Left ventricle myocardium inferior (tissue), 1 donor: ENCODE measurements around the gene ASB15. TPM values are rescaled to one million over a fixed set of nuclear protein-coding genes. Genes with fewer than 3 reads are reported as not detected.
A peak's percentile ranks its signal among the peaks of the same experiment; 100 is the strongest.

ENCODE experiments used
- DNase-seq: peaks from one replicate; pipeline ENCODE4 v3.0.0-alpha.2; 2020
- H3K27ac ChIP-seq: fragments of 200-600 bp; replicated peaks from 2 replicates; pipeline ENCODE4 v1.8.0; 2021
- H3K27me3 ChIP-seq: fragments of 200-600 bp; 2 replicates; pipeline ENCODE4 v1.8.0; 2021; ENCODE audit warnings: low read depth
- H3K36me3 ChIP-seq: fragments of 200-600 bp; 2 replicates; pipeline ENCODE4 v1.8.0; 2021
- H3K4me1 ChIP-seq: fragments of 200-600 bp; 2 replicates; pipeline ENCODE4 v1.8.0; 2021
- H3K4me3 ChIP-seq: fragments of 200-600 bp; 2 replicates; pipeline ENCODE4 v1.8.0; 2021; ENCODE audit warnings: mild to moderate bottlenecking, moderate library complexity
- H3K9me3 ChIP-seq: fragments of 200-600 bp; replicated peaks from 2 replicates; pipeline ENCODE4 v1.8.0; 2021
- CTCF ChIP-seq: fragments of 200-600 bp; IDR thresholded peaks from 2 replicates; pipeline ENCODE4 v1.8.0; 2021; ENCODE audit warnings: antibody characterized with exemption, mild to moderate bottlenecking, borderline replicate concordance
- intact Hi-C: fragments of 100-400 bp; cut with micrococcal nuclease; formaldehyde crosslinking; loops from one replicate; pipeline ENCODE4 v1.11.0; 2022
- total RNA-seq: library from RNA; stranded (reverse); fragmentation: NEBNext Ultra II Directional; extraction: Animal tissue kit (Norgen Biotek cat#: 25700); gene quantifications from one replicate; pipeline ENCODE4 v1.2.1, GENCODE V29; 2021
- donor health status: DM: no; HTN: yes; CAD: no; lungs with severe emphysema.

Gene ASB15
- total RNA-seq, 1 donor from 2014 or later = 76.8 TPM

- no peaks in the 10 kb centered on the region for H3K27me3 ChIP-seq
- no peaks in the 10 kb centered on the region for H3K36me3 ChIP-seq
- no peak for TF ChIP-seq CTCF
- H3K9me3 ChIP-seq = no peaks in the 10 kb centered on the region
- peak overlapping the region; percentile 51 for H3K27ac ChIP-seq
- DNase-seq = no peak
- intact Hi-C loops = no loop called here
- peaks cover 46% of the 10 kb centered on the region for H3K4me1 ChIP-seq
- no peak overlapping the region for H3K4me3 ChIP-seq
These were observed 71.6 kb downstream of the ASB15 start for GRCh38 chr7:123673137-123673732.

GRCh38 chr7:123673752-123674398 lies 72.3 kb downstream of the ASB15 start:
- Histone ChIP-seq H3K9me3 (no peaks in the 10 kb centered on the region), H3K4me3 (no peak overlapping the region), H3K27ac (peak overlapping the region; percentile 51), H3K4me1 (peaks cover 53% of the 10 kb centered on the region), H3K27me3 (no peaks in the 10 kb centered on the region), H3K36me3 (no peaks in the 10 kb centered on the region)
- TF ChIP-seq CTCF = no peak
- no peak for DNase-seq
- intact Hi-C loops = no loop called here

- Histone ChIP-seq H3K27ac (peak overlapping the region; percentile 51), H3K4me1 (peaks cover 54% of the 10 kb centered on the region), H3K9me3 (no peaks in the 10 kb centered on the region), H3K36me3 (no peaks in the 10 kb centered on the region), H3K4me3 (no peak overlapping the region), H3K27me3 (no peaks in the 10 kb centered on the region)
- intact Hi-C loops = no loop called here
- DNase-seq = no peak
- no peak for TF ChIP-seq CTCF
These were observed 73.0 kb downstream of the ASB15 start for GRCh38 chr7:123674399-123675180.

GRCh38 chr7:123675181-123675473 lies 73.5 kb downstream of the ASB15 start:
- peak overlapping the region; percentile 51 for H3K27ac ChIP-seq
- peaks cover 60% of the 10 kb centered on the region for H3K4me1 ChIP-seq
- H3K9me3 ChIP-seq = no peaks in the 10 kb centered on the region
- intact Hi-C loops = no loop called here
- no peaks in the 10 kb centered on the region for H3K36me3 ChIP-seq
- no peak for TF ChIP-seq CTCF
- H3K4me3 ChIP-seq = no peak overlapping the region
- DNase-seq = no peak
- no peaks in the 10 kb centered on the region for H3K27me3 ChIP-seq

GRCh38 chr7:123677061-123677715 lies 75.6 kb downstream of the ASB15 start:
- DNase-seq = no peak
- H3K27ac ChIP-seq = no peak overlapping the region
- intact Hi-C loops = no loop called here
- no peaks in the 10 kb centered on the region for H3K9me3 ChIP-seq
- no peaks in the 10 kb centered on the region for H3K27me3 ChIP-seq
- peaks cover 80% of the 10 kb centered on the region for H3K4me1 ChIP-seq
- TF ChIP-seq CTCF = no peak
- peaks cover 3% of the 10 kb centered on the region for H3K36me3 ChIP-seq
- no peak overlapping the region for H3K4me3 ChIP-seq
